OCI-LY1 (cell line): ENCODE data around the gene C6orf163.
"Not testable (repeated sequence)": the region's sequence is repeated elsewhere in the genome, so short reads cannot be mapped to it uniquely, and the experiment has no call there.

Experiments used
- H2AFZ ChIP-seq: fragments of 200-600 bp; sonication (generic), shearing (Covaris generic); 2 replicates; pipeline ENCODE4 v1.6.0; 2014; ENCODE audit warnings: antibody characterized with exemption, mild to moderate bottlenecking, low read length
- H3F3A ChIP-seq: fragments of 200-600 bp; sonication (generic), shearing (Covaris generic); 2 replicates; pipeline ENCODE4 v1.6.0; 2014; ENCODE audit warnings: mild to moderate bottlenecking, antibody characterized with exemption, low read length, moderate library complexity; ENCODE audit not compliant: insufficient read depth
- H3K27ac ChIP-seq: fragments of 200-600 bp; sonication (generic); 2 replicates; pipeline ENCODE4 v1.5.1; 2014; ENCODE audit warnings: low read length, mixed run types, mild to moderate bottlenecking, low read depth; ENCODE audit not compliant: poor library complexity, severe bottlenecking
- H3K27me3 ChIP-seq: fragments of 200-600 bp; sonication (generic); 2 replicates; pipeline ENCODE4 v1.6.0; 2014; ENCODE audit warnings: antibody characterized with exemption, mild to moderate bottlenecking, low read length, moderate library complexity; ENCODE audit not compliant: insufficient read depth
- H3K36me3 ChIP-seq: fragments of 200-600 bp; sonication (generic); 2 replicates; pipeline ENCODE4 v1.6.1; 2014; ENCODE audit warnings: mild to moderate bottlenecking, antibody characterized with exemption, low read length, moderate library complexity, mixed read lengths; ENCODE audit not compliant: insufficient read depth
- H3K4me1 ChIP-seq: fragments of 200-600 bp; sonication (generic); 2 replicates; pipeline ENCODE4 v1.5.1; 2014; ENCODE audit warnings: mild to moderate bottlenecking, low read length, moderate library complexity; ENCODE audit not compliant: insufficient read depth, severe bottlenecking
- H3K4me2 ChIP-seq: fragments of 200-600 bp; sonication (generic), shearing (Covaris generic); 2 replicates; pipeline ENCODE4 v1.6.1; 2014; ENCODE audit warnings: low read length
- H3K4me3 ChIP-seq: fragments of 200-600 bp; sonication (generic); 2 replicates; pipeline ENCODE4 v1.5.1; 2014; ENCODE audit warnings: low read length, low read depth, mild to moderate bottlenecking, mixed read lengths; ENCODE audit not compliant: poor library complexity, severe bottlenecking
- H3K79me2 ChIP-seq: fragments of 200-600 bp; shearing (Covaris generic); 2 replicates; pipeline ENCODE4 v1.6.1; 2016; ENCODE audit warnings: mixed run types, low read length, mixed read lengths; ENCODE audit not compliant: insufficient read depth
- H3K9ac ChIP-seq: fragments of 200-600 bp; sonication (generic), shearing (Covaris generic); 2 replicates; pipeline ENCODE4 v1.6.1; 2014; ENCODE audit warnings: mild to moderate bottlenecking, low read length, mixed read lengths
- H3K9me2 ChIP-seq: fragments of 200-600 bp; sonication (generic), shearing (Covaris generic); 2 replicates; pipeline ENCODE4 v1.6.1; 2014; ENCODE audit warnings: low read depth, mild to moderate bottlenecking, low read length, mixed read lengths
- H3K9me3 ChIP-seq: fragments of 200-600 bp; shearing (Covaris generic); 2 replicates; pipeline ENCODE4 v1.6.1; 2014; ENCODE audit warnings: low read length, mixed read lengths
- H4K20me1 ChIP-seq: fragments of 200-600 bp; sonication (generic), shearing (Covaris generic); 2 replicates; pipeline ENCODE4 v1.6.0; 2016; ENCODE audit warnings: mild to moderate bottlenecking, low read length; ENCODE audit not compliant: insufficient read depth
- CTCF ChIP-seq: fragments of 200-600 bp; sonication (generic), shearing (Covaris generic); IDR thresholded peaks from 2 replicates; pipeline ENCODE4 v1.5.1; 2017; ENCODE audit warnings: mild to moderate bottlenecking, antibody characterized with exemption, low read length, moderate library complexity, mixed read lengths
- EZH2 ChIP-seq: fragments of 200-600 bp; sonication (generic), shearing (Covaris generic); IDR thresholded peaks from 2 replicates; pipeline ENCODE4 v1.8.0; 2017; ENCODE audit warnings: borderline replicate concordance, mixed run types, mild to moderate bottlenecking, antibody characterized with exemption, low read length, moderate library complexity, mixed read lengths

The C6orf163 gene

GRCh38 chr6:87344731-87345130 is at the start of gene C6orf163:
Gene C6orf163 (plus strand): TSS chr6:87344813. CDS start chr6:87345100, 287 bp downstream.
- Histone ChIP-seq H3K79me2 (no peaks in the 10 kb centered on the region), H4K20me1 (no peaks in the 10 kb centered on the region), H3K4me2 (no peak within 1 kb of the TSS), H2AFZ (no peak within 1 kb of the TSS), H3K9me2 (no peaks in the 10 kb centered on the region), H3K9ac (no peak within 1 kb of the TSS), H3K9me3 (no peaks in the 10 kb centered on the region), H3K4me3 (no peak within 1 kb of the TSS), H3F3A (no peaks in the 10 kb centered on the region), H3K27ac (no peak within 1 kb of the TSS), H3K36me3 (0 out of 2 replicates have a peak, but pooled peaks cover 6% of the 10 kb centered on the region), H3K4me1 (no peaks in the 10 kb centered on the region), H3K27me3 (no peaks in the 10 kb centered on the region)
- TF ChIP-seq CTCF, result no peak

GRCh38 chr6:87297119-87297518 is 47.5 kb upstream of the C6orf163 start:
- Histone ChIP-seq H3K27ac (no peak overlapping the region), H3K4me2 (no peak overlapping the region), H3K9me3 (no peaks in the 10 kb centered on the region), H4K20me1 (no peaks in the 10 kb centered on the region), H3F3A (no peaks in the 10 kb centered on the region), H3K27me3 (no peaks in the 10 kb centered on the region), H3K36me3 (no peaks in the 10 kb centered on the region), H3K4me3 (no peak overlapping the region), H3K4me1 (no peaks in the 10 kb centered on the region), H3K9me2 (no peaks in the 10 kb centered on the region), H3K9ac (no peak overlapping the region), H2AFZ (no peak overlapping the region), H3K79me2 (no peaks in the 10 kb centered on the region)
- TF ChIP-seq CTCF (no peak), EZH2 (no peak)

- not testable (repeated sequence) for H4K20me1 ChIP-seq
Measured at GRCh38 chr6:87301277-87301676, 43.3 kb upstream of the C6orf163 start.

GRCh38 chr6:87308970-87309369 is 35.6 kb upstream of the C6orf163 start:
- H3K27ac ChIP-seq, result no peak overlapping the region
- no peak overlapping the region for H3K4me3 ChIP-seq
- H4K20me1 ChIP-seq, result no peaks in the 10 kb centered on the region
- no peak overlapping the region for H3K9ac ChIP-seq
- H3K27me3 ChIP-seq, result no peaks in the 10 kb centered on the region; the same call in 1 of the 2 replicates
- no peaks in the 10 kb centered on the region for H3K79me2 ChIP-seq
- no peaks in the 10 kb centered on the region for H3K36me3 ChIP-seq
- no peaks in the 10 kb centered on the region for H3F3A ChIP-seq
- H3K9me2 ChIP-seq, result no peaks in the 10 kb centered on the region
- no peak overlapping the region for H3K4me2 ChIP-seq
- TF ChIP-seq CTCF, result no peak
- no peak for TF ChIP-seq EZH2
- H3K9me3 ChIP-seq, result no peaks in the 10 kb centered on the region
- no peak overlapping the region for H2AFZ ChIP-seq
- no peaks in the 10 kb centered on the region for H3K4me1 ChIP-seq

More at GRCh38 chr6:87301277-87301676, 43.3 kb upstream of the C6orf163 start:
- not testable (repeated sequence) for H3F3A ChIP-seq, H3K9me2 ChIP-seq, H3K9me3 ChIP-seq, H3K9ac ChIP-seq, H3K27me3 ChIP-seq, H3K4me2 ChIP-seq, H3K79me2 ChIP-seq, H3K4me3 ChIP-seq, H3K27ac ChIP-seq, H3K36me3 ChIP-seq, H2AFZ ChIP-seq, H3K4me1 ChIP-seq
